Measurements from ENCODE around the gene DEF6. TPM values are rescaled to one million over a fixed set of nuclear protein-coding genes. Genes with fewer than 3 reads are reported as not detected.

Gene DEF6
- total and polyA plus RNA-seq, 4 donors, result 11.2 to 28.6 (median 19.0) TPM

DNA sequence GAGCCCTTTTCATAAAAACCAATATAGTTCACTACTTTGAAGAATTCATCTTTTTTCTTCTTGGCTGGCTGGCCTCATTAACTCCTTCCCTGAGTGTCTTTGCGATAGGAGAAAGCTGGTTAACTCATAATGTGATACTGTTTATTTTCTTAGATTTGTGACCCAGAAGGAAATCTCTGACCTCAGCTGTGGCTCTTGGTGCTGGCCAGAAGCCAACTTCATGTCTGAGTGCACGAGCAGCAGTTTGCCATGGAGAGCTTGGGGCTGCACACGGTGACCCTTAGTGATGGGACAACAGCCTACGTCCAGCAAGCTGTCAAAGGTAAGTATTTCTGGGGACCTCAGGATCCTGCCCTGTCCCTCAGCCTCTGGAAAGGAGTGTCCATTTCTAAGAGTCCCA, 16.7 kb upstream of the DEF6 start:
- peak; percentile 21 to 51 (median 32) for DNase-seq
- peaks cover 0 to 7% (median 0%) of the 10 kb centered on the region in 5 donors for H3K4me1 ChIP-seq (ENCODE audit: control insufficient read depth in 5 of 5, insufficient read depth in 5 of 5, low read length in 5 of 5)
- no peak for TF ChIP-seq CTCF (IDR thresholded peaks at IDR 0.05; ENCODE audit: control extremely low read depth, extremely low read depth)
- no peak overlapping the region for H3K4me3 ChIP-seq
- no peak overlapping the region for H3K9ac ChIP-seq (ENCODE audit: insufficient read depth in 1 of 2, low read length in 2 of 2)
- no peaks in the 10 kb centered on the region for H3K27me3 ChIP-seq (ENCODE audit: control insufficient read depth in 3 of 3, insufficient read depth in 3 of 3, low read length in 2 of 3)
- no peak overlapping the region for H3K27ac ChIP-seq (ENCODE audit: low read depth in 1 of 2, low read length in 1 of 2)
- H3K36me3 ChIP-seq (ENCODE audit: control insufficient read depth in 4 of 4, insufficient read depth in 4 of 4, low read length in 4 of 4), result peaks cover 12 to 18% (median 15%) of the 10 kb centered on the region in 4 donors
- no peak for ATAC-seq (ENCODE audit: insufficient read depth, low FRiP score)
- H3K9me3 ChIP-seq (ENCODE audit: control insufficient read depth in 4 of 4, insufficient read depth in 3 of 4, low read length in 3 of 4), result no peaks in the 10 kb centered on the region
- 66 to 69% methylated on average over 4 of the region's 4 CpGs for WGBS, 2 donors

DNA sequence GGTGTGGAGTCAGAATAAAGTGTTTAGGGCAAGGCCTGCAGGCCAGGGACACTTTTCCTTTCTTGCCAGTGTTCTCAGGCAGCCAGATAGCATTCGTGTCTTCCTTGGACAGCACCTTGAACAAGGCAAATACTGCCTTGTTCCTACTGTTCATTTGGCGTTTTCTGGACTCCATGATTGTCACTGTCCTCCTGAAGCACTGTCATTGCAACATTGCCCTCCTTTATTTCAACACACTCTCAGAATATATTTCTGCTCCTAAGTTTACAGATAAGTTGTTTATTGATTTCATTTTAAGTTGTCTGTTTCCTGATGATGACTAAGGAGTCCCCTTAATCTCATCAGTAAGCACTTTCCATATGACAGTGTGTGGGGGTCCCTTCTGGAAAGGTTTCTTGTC, 15.1 kb upstream of the DEF6 start:
- Histone ChIP-seq H3K4me1 (ENCODE audit: control insufficient read depth in 5 of 5, insufficient read depth in 5 of 5, low read length in 5 of 5) (peaks cover 0 to 7% (median 0%) of the 10 kb centered on the region in 5 donors), H3K4me3 (no peak overlapping the region), H3K27ac (ENCODE audit: low read depth in 1 of 2, low read length in 1 of 2) (no peak overlapping the region), H3K9me3 (ENCODE audit: control insufficient read depth in 4 of 4, insufficient read depth in 3 of 4, low read length in 3 of 4) (no peaks in the 10 kb centered on the region), H3K9ac (ENCODE audit: insufficient read depth in 1 of 2, low read length in 2 of 2) (no peak overlapping the region), H3K36me3 (ENCODE audit: control insufficient read depth in 4 of 4, insufficient read depth in 4 of 4, low read length in 4 of 4) (peaks cover 12 to 30% (median 24%) of the 10 kb centered on the region in 4 donors), H3K27me3 (ENCODE audit: control insufficient read depth in 3 of 3, insufficient read depth in 3 of 3, low read length in 2 of 3) (no peaks in the 10 kb centered on the region)
- 80 to 83% methylated on average over 2 of the region's 2 CpGs for WGBS, 2 donors
- ATAC-seq (ENCODE audit: insufficient read depth, low FRiP score) (no peak), DNase-seq (no peak)
- no peak for TF ChIP-seq CTCF (IDR thresholded peaks at IDR 0.05; ENCODE audit: control extremely low read depth, extremely low read depth)

DNA sequence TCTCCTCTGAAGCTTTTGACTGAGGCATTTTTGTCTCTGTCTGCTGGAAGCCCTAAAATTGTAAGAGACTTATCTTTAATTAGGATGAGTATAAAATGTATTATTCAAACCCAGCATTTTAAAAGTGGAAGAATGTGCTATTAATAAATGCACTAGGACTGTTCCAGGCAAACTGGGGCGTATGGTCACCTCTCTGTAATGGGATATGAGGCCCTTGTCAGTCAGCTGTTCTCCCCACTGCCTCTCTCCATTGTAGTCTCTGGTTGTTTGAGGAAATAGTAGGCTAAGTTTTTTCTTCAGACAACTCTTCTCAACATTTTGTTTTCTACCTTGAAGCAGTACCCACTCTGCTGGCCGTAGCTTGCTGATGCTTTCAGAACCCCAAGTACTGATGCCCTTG, 14.3 kb upstream of the DEF6 start:
- Histone ChIP-seq H3K9ac (ENCODE audit: insufficient read depth in 1 of 2, low read length in 2 of 2) (no peak overlapping the region), H3K4me1 (ENCODE audit: control insufficient read depth in 5 of 5, insufficient read depth in 5 of 5, low read length in 5 of 5) (peaks cover 0 to 7% (median 0%) of the 10 kb centered on the region in 5 donors), H3K36me3 (ENCODE audit: control insufficient read depth in 4 of 4, insufficient read depth in 4 of 4, low read length in 4 of 4) (peaks cover 18 to 39% (median 32%) of the 10 kb centered on the region in 4 donors), H3K4me3 (no peak overlapping the region), H3K27ac (ENCODE audit: low read depth in 1 of 2, low read length in 1 of 2) (no peak overlapping the region), H3K9me3 (ENCODE audit: control insufficient read depth in 4 of 4, insufficient read depth in 3 of 4, low read length in 3 of 4) (no peaks in the 10 kb centered on the region), H3K27me3 (ENCODE audit: control insufficient read depth in 3 of 3, insufficient read depth in 3 of 3, low read length in 2 of 3) (no peaks in the 10 kb centered on the region)
- no peak for DNase-seq
- TF ChIP-seq CTCF (IDR thresholded peaks at IDR 0.05; ENCODE audit: control extremely low read depth, extremely low read depth), result no peak
- ATAC-seq (ENCODE audit: insufficient read depth, low FRiP score), result no peak
- WGBS, 2 donors, result 89 to 98% methylated on average over 2 of the region's 2 CpGs
